Right lobe of liver (tissue), 6 donors: ENCODE results near the gene HOXD11. TPM values are rescaled to one million over a fixed set of nuclear protein-coding genes. Genes with fewer than 3 reads are reported as not detected.

Experiments
- ATAC-seq, 4 donors: fragments of 200-7000 bp; cut with Tn5 transposase; one replicate each; pipeline ENCODE4 v1.9.1; 2020; ENCODE audit warnings: mild to moderate bottlenecking in 4 of 4, moderate library complexity in 4 of 4
- DNase-seq, 3 donors: peaks; one replicate each; pipeline ENCODE4 v3.0.0-alpha.2; 2020
- H3K27ac ChIP-seq, 3 donors: fragments of 200-600 bp; one replicate each; pipeline ENCODE4 v1.8.0; 2022
- H3K27me3 ChIP-seq, 2 donors: fragments of 200-600 bp; one replicate each; pipeline ENCODE4 v1.8.0; 2022
- H3K36me3 ChIP-seq, 4 donors: fragments of 200-600 bp; sonication (generic) in 1 of 4; one replicate each; pipeline versions ENCODE4 v1.5.1 to v1.8.0; 2017 to 2022; ENCODE audit warnings: control low read depth in 1 of 4
- H3K4me1 ChIP-seq, 4 donors: fragments of 200-600 bp; sonication (generic) in 1 of 4; one replicate each; pipeline versions ENCODE4 v1.5.1 to v1.8.0; 2017 to 2022; ENCODE audit warnings: control low read depth in 1 of 4
- H3K4me3 ChIP-seq, 3 donors: fragments of 200-600 bp; one replicate each; pipeline ENCODE4 v1.8.0; 2022
- H3K9me3 ChIP-seq, 4 donors: fragments of 200-600 bp; sonication (generic) in 1 of 4; one replicate each; pipeline versions ENCODE4 v1.5.1 to v1.8.0; 2017 to 2022; ENCODE audit warnings: control low read depth in 1 of 4
- POLR2A ChIP-seq: fragments of 450-650 bp; IDR thresholded peaks from one replicate; pipeline ENCODE4 v1.6.1; 2017; ENCODE audit warnings: antibody characterized with exemption, mild to moderate bottlenecking
- WGBS: methylation state at CpG from one replicate; pipeline ENCODE4 v1.1.6; 2018; ENCODE audit warnings: low coverage, low lambda C conversion rate; ENCODE audit not compliant: insufficient coverage; ENCODE audit errors: missing lambda C conversion rate; 5-methylcytosine and 5-hydroxymethylcytosine counted together
- intact Hi-C, 2 donors: fragments of 100-400 bp; cut with DNase I; formaldehyde crosslinking; loops; one replicate each; pipeline versions ENCODE4 v1.11.2 to v1.14.1; 2022
- total RNA-seq, 6 experiments: library from RNA; depleted of rRNA in 2 of 6; stranded (reverse); fragments of >200 nt in 2 of 6; fragmentation: NEBNext Ultra II Directional in 3 of 6; extraction: Animal tissue kit (Norgen Biotek cat#: 25700) in 3 of 6; gene quantifications; one replicate each; pipeline versions ENCODE4 v1.1.0 to v1.2.4, GENCODE V29; 2016 to 2023
- TF ChIP-seq, protein P1 (sequence below), 4 donors: fragments of 200-600 bp in 3 of 4; fragments of 450-650 bp in 1 of 4; IDR thresholded peaks; one replicate each; pipeline versions ENCODE4 v1.5.1 to v1.8.0; 2016 to 2022; ENCODE audit warnings: antibody characterized with exemption in 4 of 4, mild to moderate bottlenecking in 2 of 4
- donor health status: DM: no; HTN: yes; CAD: no.
- donor health status: DM: no; HTN: no; CAD: no.
- donor health status: DM: no; HTN: no; CAD: no.
- donor health status: DM: no; HTN: yes; CAD: no.
- donor health status: DM: no; HTN: yes; CAD: no.

Gene HOXD11
- total RNA-seq, 6 experiments from 2014 or later, result not detected

DNA sequence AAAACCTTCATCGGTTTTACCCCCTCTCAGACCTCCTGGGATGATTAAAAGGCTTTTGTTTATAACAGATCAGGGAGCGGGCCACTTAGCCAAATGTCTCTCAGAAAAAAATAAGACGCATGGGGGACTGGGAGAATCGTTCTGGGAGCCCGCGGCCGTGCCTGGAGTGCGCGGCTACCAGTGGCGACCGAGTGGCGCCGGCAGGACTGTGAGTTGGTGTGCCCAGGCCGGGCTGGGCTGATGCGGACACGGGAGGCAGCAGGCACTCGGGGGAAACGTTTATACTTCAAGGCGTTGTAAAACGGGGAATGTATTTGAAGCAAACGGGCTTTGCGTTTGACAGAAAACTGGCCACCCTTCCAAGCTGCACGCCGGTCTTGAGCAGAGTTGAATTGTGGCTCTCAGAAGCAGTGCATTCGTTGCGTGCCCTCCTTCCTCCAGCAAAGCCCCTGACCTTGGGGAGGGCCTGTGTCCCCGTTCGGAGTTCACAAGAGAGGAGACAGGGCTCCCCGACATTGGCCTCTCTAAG, 4.8 kb downstream of the HOXD11 start:
- DNase-seq (no peak), ATAC-seq (no peak)
- 2% methylated on average over 26 of the region's 29 CpGs for WGBS
- Histone ChIP-seq H3K27me3 (peaks cover 11 to 87% of the 10 kb centered on the region in 2 donors), H3K36me3 (no peaks in the 10 kb centered on the region), H3K4me1 (peaks cover 0 to under 1% (median 0%) of the 10 kb centered on the region in 4 donors), H3K9me3 (no peaks in the 10 kb centered on the region), H3K27ac (no peak overlapping the region), H3K4me3 (no peak overlapping the region)
- TF ChIP-seq, protein P1, sequence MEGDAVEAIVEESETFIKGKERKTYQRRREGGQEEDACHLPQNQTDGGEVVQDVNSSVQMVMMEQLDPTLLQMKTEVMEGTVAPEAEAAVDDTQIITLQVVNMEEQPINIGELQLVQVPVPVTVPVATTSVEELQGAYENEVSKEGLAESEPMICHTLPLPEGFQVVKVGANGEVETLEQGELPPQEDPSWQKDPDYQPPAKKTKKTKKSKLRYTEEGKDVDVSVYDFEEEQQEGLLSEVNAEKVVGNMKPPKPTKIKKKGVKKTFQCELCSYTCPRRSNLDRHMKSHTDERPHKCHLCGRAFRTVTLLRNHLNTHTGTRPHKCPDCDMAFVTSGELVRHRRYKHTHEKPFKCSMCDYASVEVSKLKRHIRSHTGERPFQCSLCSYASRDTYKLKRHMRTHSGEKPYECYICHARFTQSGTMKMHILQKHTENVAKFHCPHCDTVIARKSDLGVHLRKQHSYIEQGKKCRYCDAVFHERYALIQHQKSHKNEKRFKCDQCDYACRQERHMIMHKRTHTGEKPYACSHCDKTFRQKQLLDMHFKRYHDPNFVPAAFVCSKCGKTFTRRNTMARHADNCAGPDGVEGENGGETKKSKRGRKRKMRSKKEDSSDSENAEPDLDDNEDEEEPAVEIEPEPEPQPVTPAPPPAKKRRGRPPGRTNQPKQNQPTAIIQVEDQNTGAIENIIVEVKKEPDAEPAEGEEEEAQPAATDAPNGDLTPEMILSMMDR (IDR thresholded peaks at IDR 0.05), result no peak
- no peak for TF ChIP-seq POLR2A
- intact Hi-C loops, result no loop called here

DNA sequence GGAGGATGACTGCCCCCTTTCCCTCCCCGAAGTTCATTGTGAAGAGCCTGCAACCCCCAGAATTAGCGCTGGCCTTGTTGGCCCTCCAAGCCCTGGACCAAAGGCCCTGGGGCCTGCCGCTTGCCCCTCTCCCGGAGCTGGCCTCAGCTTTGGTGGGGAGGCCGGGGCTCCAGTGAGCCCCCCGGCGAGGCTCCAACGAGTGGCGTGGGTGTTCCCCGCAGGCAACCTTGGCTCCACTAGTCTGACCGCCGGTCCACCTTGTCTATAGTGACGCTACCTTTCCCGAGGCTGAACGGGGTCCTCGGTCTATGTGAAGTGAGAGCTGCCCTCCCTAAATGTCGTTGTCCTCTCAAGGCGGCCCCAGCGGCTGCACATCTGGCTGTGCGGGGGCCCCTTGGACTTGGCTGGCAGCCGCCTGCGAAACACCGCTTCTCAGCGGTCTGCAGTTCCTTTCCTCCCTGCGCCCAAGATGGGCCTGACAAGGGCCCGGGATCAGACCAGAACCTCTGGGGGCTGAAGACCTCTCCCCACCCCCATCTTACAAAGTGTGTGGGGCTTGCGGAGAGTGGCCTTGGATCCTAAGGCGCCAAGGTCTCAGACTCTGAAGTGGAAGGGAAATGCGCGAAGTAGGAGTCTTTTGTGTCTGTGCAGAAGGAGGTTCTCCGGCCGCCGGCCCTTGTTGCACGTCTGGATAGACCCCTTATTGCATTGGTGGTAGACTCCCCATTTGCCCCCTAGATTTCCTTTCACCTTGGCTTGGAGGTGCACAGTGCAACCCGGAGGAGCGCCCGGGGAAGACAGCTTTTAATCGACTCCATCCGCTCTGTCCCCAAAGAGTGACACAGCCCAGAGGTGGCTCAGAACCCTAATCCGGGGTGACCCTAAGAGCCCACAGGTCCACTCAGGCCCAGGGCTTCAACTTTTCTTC, 5.6 kb downstream of the HOXD11 start:
- TF ChIP-seq, protein P1 (IDR thresholded peaks at IDR 0.05), result no peak
- no peak for TF ChIP-seq POLR2A
- Histone ChIP-seq H3K27me3 (peaks cover 18 to 93% of the 10 kb centered on the region in 2 donors), H3K4me3 (no peak overlapping the region), H3K4me1 (no peaks in the 10 kb centered on the region), H3K27ac (no peak overlapping the region), H3K36me3 (no peaks in the 10 kb centered on the region), H3K9me3 (no peaks in the 10 kb centered on the region)
- no peak for DNase-seq
- 0% methylated on average over 5 of the region's 40 CpGs for WGBS
- peak in 1 of 4 donors; percentile 10 for ATAC-seq
- intact Hi-C loops, result no loop called here

DNA sequence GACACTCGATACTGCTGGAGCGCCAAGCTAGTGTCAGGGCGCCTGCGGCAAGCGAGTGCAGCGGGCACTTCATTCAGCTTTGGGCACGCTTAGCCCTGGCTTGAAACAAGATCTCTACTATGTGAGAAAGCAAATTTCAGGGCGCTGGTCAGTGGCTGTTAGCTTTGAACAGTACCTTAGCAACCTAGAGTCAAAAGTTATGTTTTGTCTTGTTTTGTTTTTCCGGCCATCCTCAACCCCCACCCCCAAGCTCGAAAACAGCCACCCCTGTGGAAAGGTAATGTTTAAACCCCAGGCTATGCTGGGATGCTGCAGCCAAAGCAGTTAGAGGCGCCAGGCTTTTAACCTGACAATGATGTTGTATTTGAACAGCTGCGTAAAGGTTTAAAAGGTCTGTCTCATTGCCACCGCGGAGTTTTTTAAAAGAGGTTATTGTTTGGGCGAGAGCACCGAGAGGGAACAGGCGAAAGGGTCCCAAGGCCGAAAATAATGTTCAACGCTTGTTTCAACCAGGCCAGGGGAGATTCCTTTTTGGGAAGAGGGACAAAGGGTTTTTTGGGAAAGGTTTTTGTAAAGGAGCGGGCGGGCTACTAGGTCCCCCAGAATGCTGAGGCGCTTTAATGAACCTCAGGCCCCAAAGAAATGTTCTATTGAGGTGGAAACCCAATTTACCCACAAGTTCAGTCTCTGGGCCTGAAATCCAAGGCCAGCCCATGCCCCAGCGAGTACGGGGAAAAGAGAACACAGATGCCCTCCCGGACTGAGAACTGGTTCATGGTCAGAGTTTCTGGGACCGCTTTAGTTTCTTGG, 7.2 kb downstream of the HOXD11 start:
- Histone ChIP-seq H3K27ac (no peak overlapping the region), H3K4me3 (no peak overlapping the region), H3K4me1 (no peaks in the 10 kb centered on the region), H3K36me3 (no peaks in the 10 kb centered on the region), H3K27me3 (peaks cover 18 to 92% of the 10 kb centered on the region in 2 donors), H3K9me3 (no peaks in the 10 kb centered on the region)
- intact Hi-C loops, result no loop called here
- DNase-seq, result no peak
- ATAC-seq, result no peak
- WGBS, result 7% methylated on average over 22 of the region's 26 CpGs
- TF ChIP-seq POLR2A, result no peak
- TF ChIP-seq, protein P1 (IDR thresholded peaks at IDR 0.05), result no peak

DNA sequence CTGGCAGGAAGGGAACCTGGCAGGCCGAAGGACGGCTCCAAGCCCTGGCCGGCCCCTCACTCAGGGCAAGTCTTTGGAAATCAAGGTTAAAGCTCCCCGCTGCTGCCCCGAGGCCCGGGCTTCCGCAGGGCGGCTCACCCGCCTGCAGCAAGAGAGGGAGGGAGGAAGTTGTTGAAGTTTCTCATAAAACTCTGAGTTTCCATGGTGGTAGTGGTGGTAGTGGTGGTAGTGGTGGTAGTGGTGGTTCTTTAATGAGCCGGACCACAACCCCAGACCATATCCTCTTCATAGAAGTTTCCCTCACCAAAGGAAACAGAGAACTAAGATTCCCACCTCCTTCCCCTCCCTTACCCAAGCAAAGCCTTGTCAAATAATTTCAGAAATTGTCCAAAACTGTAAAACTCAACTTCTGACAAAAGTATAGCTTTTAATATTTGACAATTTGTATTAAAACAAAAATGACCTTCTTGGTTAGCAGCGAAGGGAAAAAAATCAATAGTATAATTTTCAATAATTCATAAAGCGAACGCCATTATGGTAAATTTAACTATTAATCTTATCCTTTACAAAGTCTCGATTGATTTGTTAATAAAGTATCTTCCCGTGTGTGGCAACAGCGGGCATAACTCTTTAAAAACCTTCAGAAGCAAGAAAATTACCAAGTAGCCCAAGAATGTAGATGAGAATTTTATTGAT, 8.0 kb downstream of the HOXD11 start:
- Histone ChIP-seq H3K27me3 (peaks cover 21 to 91% of the 10 kb centered on the region in 2 donors), H3K4me3 (no peak overlapping the region), H3K27ac (no peak overlapping the region), H3K9me3 (no peaks in the 10 kb centered on the region), H3K36me3 (no peaks in the 10 kb centered on the region), H3K4me1 (no peaks in the 10 kb centered on the region)
- WGBS, result 15% methylated on average over 13 of the region's 16 CpGs
- ATAC-seq (no peak), DNase-seq (no peak)
- no peak for TF ChIP-seq POLR2A
- TF ChIP-seq, protein P1 (IDR thresholded peaks at IDR 0.05), result no peak
- intact Hi-C loops, result no loop called here
